Endothelial cell of umbilical vein (primary cell): ENCODE data around the gene TMC6. TPM values are rescaled to one million over a fixed set of nuclear protein-coding genes. Genes with fewer than 3 reads are reported as not detected.
A peak's percentile ranks its signal among the peaks of the same experiment; 100 is the strongest.

Experiments
- Bru-seq: library from RNA; stranded (reverse); fragments of 400-500 nt; gene quantifications from one replicate; lab custom pipeline; 2021; lab: Mats Ljungman, UMichigan
- BruChase-seq, 2 experiments: library from RNA; stranded (reverse); fragments of 400-500 nt; gene quantifications; one replicate each; lab custom pipeline; 2021; lab: Mats Ljungman, UMichigan
- BruUV-seq: library from RNA; stranded (reverse); fragments of 400-500 nt; replicated peaks from 2 replicates; lab custom pipeline; 2021; lab: Mats Ljungman, UMichigan
- CTCF ChIA-PET: fragments of 300-600, 350-600 bp; sonication (Branson Sonifier 250); formaldehyde crosslinking; loops from one replicate; lab custom pipeline; 2021; ENCODE audit warnings: antibody characterized with exemption, inconsistent platforms; lab: Charles Lee
- POLR2A ChIA-PET: fragments of 300-600, 350-600 bp; sonication (Branson Sonifier 250); formaldehyde crosslinking; loops from one replicate; lab custom pipeline; 2021; ENCODE audit warnings: antibody characterized with exemption, inconsistent platforms; lab: Charles Lee
- DNase-seq: peaks from one replicate; pipeline ENCODE4 v3.0.0-alpha.2; 2011; ENCODE audit warnings: low read depth, low spot score
- FAIRE-seq: peaks from 2 replicates; lab custom pipeline; 2011; peaks lifted over from hg19 to GRCh38; lab: Jason Lieb, UNC
- H2AFZ ChIP-seq: 2 replicates; pipeline ENCODE4 v1.6.0; 2012; ENCODE audit warnings: low read depth, low read length, control low read depth, inconsistent platforms
- H3K27ac ChIP-seq: 2 replicates; pipeline ENCODE4 v1.5.1; 2011; ENCODE audit warnings: low read depth, mild to moderate bottlenecking, control low read depth, low read length, moderate library complexity; ENCODE audit not compliant: insufficient read depth
- H3K27me3 ChIP-seq, 2 experiments: 2 replicates each; pipeline versions ENCODE4 v1.6.0 to v1.6.1; 2011; ENCODE audit warnings: low read length in 2 of 2, mixed read lengths in 1 of 2; ENCODE audit not compliant: control insufficient read depth in 2 of 2, insufficient read depth in 2 of 2
- H3K36me3 ChIP-seq, 2 experiments: 2 replicates in 1 of 2; 3 replicates in 1 of 2; pipeline ENCODE4 v1.5.1; 2011; ENCODE audit warnings: low read length in 2 of 2, mild to moderate bottlenecking in 1 of 2, moderate library complexity in 1 of 2; ENCODE audit not compliant: control insufficient read depth in 2 of 2, insufficient read depth in 2 of 2; ENCODE audit errors: extremely low read depth in 1 of 2
- H3K4me1 ChIP-seq: 3 replicates; pipeline ENCODE4 v1.5.1; 2011; ENCODE audit warnings: mild to moderate bottlenecking, low read length; ENCODE audit not compliant: control insufficient read depth, insufficient read depth; ENCODE audit errors: extremely low read depth
- H3K4me2 ChIP-seq: 2 replicates; pipeline ENCODE4 v1.6.1; 2011; ENCODE audit warnings: low read length, control low read depth, mixed read lengths; ENCODE audit not compliant: insufficient read depth
- H3K4me3 ChIP-seq, 3 experiments: fragments of 200-600 bp in 1 of 3; sonication (generic), shearing (Covaris generic) in 1 of 3; replicated peaks in 1 of 3; 2 replicates each; pipeline ENCODE4 v1.5.1; 2011 to 2016; ENCODE audit warnings: control low read depth in 3 of 3, low read length in 3 of 3, mild to moderate bottlenecking in 2 of 3, inconsistent platforms in 1 of 3, low read depth in 1 of 3, moderate library complexity in 1 of 3; ENCODE audit not compliant: insufficient read depth in 1 of 3
- H3K79me2 ChIP-seq: 2 replicates; pipeline ENCODE4 v1.6.0; 2012; ENCODE audit warnings: low read length, inconsistent platforms; ENCODE audit not compliant: control insufficient read depth, insufficient read depth
- H3K9ac ChIP-seq: replicated peaks from 2 replicates; pipeline ENCODE3; 2011; ENCODE audit warnings: low read length, control low read depth; ENCODE audit not compliant: insufficient read depth; ENCODE audit errors: extremely low read depth
- H3K9me1 ChIP-seq: replicated peaks from 3 replicates; pipeline ENCODE4 v1.6.0; 2011; ENCODE audit warnings: mild to moderate bottlenecking, low read length; ENCODE audit not compliant: control insufficient read depth, insufficient read depth; ENCODE audit errors: extremely low read depth
- H3K9me3 ChIP-seq: replicated peaks from 2 replicates; pipeline ENCODE4 v1.5.1; 2012; ENCODE audit warnings: low read length, inconsistent platforms; ENCODE audit not compliant: control insufficient read depth, insufficient read depth
- H4K20me1 ChIP-seq: replicated peaks from 2 replicates; pipeline ENCODE3; 2011; ENCODE audit warnings: mild to moderate bottlenecking, low read length; ENCODE audit not compliant: control insufficient read depth, insufficient read depth; ENCODE audit errors: extremely low read depth
- FOS ChIP-seq: IDR thresholded peaks from 2 replicates; pipeline ENCODE4 v1.6.1; 2011; ENCODE audit warnings: mild to moderate bottlenecking, low read length, moderate library complexity, borderline replicate concordance; ENCODE audit not compliant: insufficient read depth
- GATA2 ChIP-seq: IDR thresholded peaks from 2 replicates; pipeline ENCODE4 v1.7.0; 2011; ENCODE audit warnings: low read depth, mild to moderate bottlenecking, moderate library complexity, mixed read lengths, low read length; ENCODE audit not compliant: insufficient read length, insufficient read depth
- MAX ChIP-seq: IDR thresholded peaks from 2 replicates; pipeline ENCODE4 v1.6.1; 2011; ENCODE audit not compliant: insufficient read depth, insufficient read length
- POLR2A ChIP-seq: IDR thresholded peaks from 2 replicates; pipeline ENCODE4 v1.6.1; 2012; ENCODE audit warnings: low read depth, mild to moderate bottlenecking, control low read depth, low read length
- POLR2AphosphoS5 ChIP-seq: IDR thresholded peaks from 2 replicates; pipeline ENCODE4 v1.6.1; 2012; ENCODE audit warnings: low read depth, mild to moderate bottlenecking, control low read depth, low read length, moderate library complexity; ENCODE audit not compliant: insufficient read depth
- dilution Hi-C: fragments of 300-500 bp; cut with MboI; formaldehyde crosslinking; loops from one replicate; pipeline ENCODE4 v1.15.0; 2019; ENCODE audit warnings: low sequenced_read_pairs; ENCODE audit not compliant: extremely low pct_ligation_motif_present
- intact Hi-C: fragments of 100-400 bp; cut with micrococcal nuclease; formaldehyde crosslinking; loops from one replicate; pipeline ENCODE4 v1.10.0; 2022
- long read RNA-seq: library from polyadenylated mRNA; stranded (forward); transcript quantifications from one replicate; pipeline ENCODE4 v2.0.0, GENCODE V29; 2021
- polyA minus RNA-seq, 3 experiments: library from RNA; depleted of rRNA, polyadenylated mRNA; stranded (reverse); fragments of >200 nt; gene quantifications; 1 replicate in 1 of 3; 2 replicates in 2 of 3; pipeline ENCODE4 v1.2.3, GENCODE V29; 2011
- polyA plus RNA-seq, 4 experiments: library from polyadenylated mRNA; depleted of rRNA in 3 of 4; stranded (reverse) in 3 of 4; unstranded in 1 of 4; fragments of >200 nt; gene quantifications; 2 replicates each; pipeline versions ENCODE4 v1.2.1 to v1.2.3, GENCODE V29; 2011 to 2012; ENCODE audit warnings: missing spikeins in 1 of 4
- total RNA-seq: library from RNA; stranded (reverse); gene quantifications from 2 replicates; pipeline ENCODE4 v1.2.3, GENCODE V29; 2021

The TMC6 gene
- total RNA-seq, result 58.0 and 72.4 TPM in 2 replicates
- polyA plus RNA-seq, result 23.2 and 26.7 TPM in 2 replicates
- polyA plus RNA-seq (2011; cell fraction: cytosol; rRNA removed), result 7.1 and 11.0 TPM in 2 replicates
- polyA plus RNA-seq (2011; cell fraction: nucleus; rRNA removed), result 51.1 and 62.2 TPM in 2 replicates
- polyA plus RNA-seq (2012), result 13.7 and 26.4 TPM in 2 replicates
- polyA minus RNA-seq, result 14.8 and 17.1 TPM in 2 replicates
- 36.7 TPM for polyA minus RNA-seq (2011; cell fraction: cytosol; rRNA and poly(A)+ RNA removed)
- 17.9 and 26.0 TPM in 2 replicates for polyA minus RNA-seq (2011; cell fraction: nucleus; rRNA and poly(A)+ RNA removed)
- Bru-seq, nascent RNA, result percentile 42 among the genes with signal in this experiment
- percentile 56 among the genes with signal in this experiment for BruChase-seq, experiment 1, labeled RNA remaining after a 6-hour chase
- percentile 56 among the genes with signal in this experiment for BruChase-seq, experiment 2, labeled RNA remaining after a 2-hour chase
- long read RNA-seq, full-length matches to known transcripts, result 6 of 46 reads
- long read RNA-seq, partial matches to known transcripts, result 8 of 46 reads
- long read RNA-seq, other reads (novel, unspliced or antisense), result 32 of 46 reads

GRCh38 chr17:78128551-78129350 is at the start of gene TMC6:
TSS of gene TMC6 (minus strand) at chr17:78128755. CDS start at chr17:78126832, 1,923 bp downstream.
- Histone ChIP-seq H3K4me2 (peak within 1 kb of the TSS; percentile 79), H3K79me2 (no peaks in the 10 kb centered on the region), H3K4me1 (peaks cover 26% of the 10 kb centered on the region), H4K20me1 (no peaks in the 10 kb centered on the region), H3K4me3 (peak within 1 kb of the TSS; percentile 52 to 87 (median 67)), H3K9me3 (no peaks in the 10 kb centered on the region), H3K27ac (peak within 1 kb of the TSS; percentile 56), H3K9me1 (no peaks in the 10 kb centered on the region), H3K36me3 (peaks cover 0 to 5% of the 10 kb centered on the region in 2 experiments), H2AFZ (peak within 1 kb of the TSS; percentile 88), H3K9ac (peak within 1 kb of the TSS; percentile 62), H3K27me3 (no peaks in the 10 kb centered on the region)
- FAIRE-seq (peak; percentile 26), DNase-seq (peak; percentile 42)
- CTCF ChIA-PET, result interaction anchor here (0.6 to 2.9 kb wide), 9 partner anchors 11 to 293 kb away, joined by 3 to 14 read pairs (median 5); partner anchors contain the start of gene BIRC5
- POLR2A ChIA-PET, result interaction anchor here (0.6 kb wide), 1 partner anchor 40 kb away, joined by 7 read pairs; no protein-coding TSS in a partner anchor
- dilution Hi-C loops (no loop called here), intact Hi-C loops (loop anchor here (5.0 kb wide), 1 partner anchor 124 kb away; no protein-coding TSS in a partner anchor)
- TF ChIP-seq POLR2A (no peak), MAX (no peak), POLR2AphosphoS5 (peak; percentile 50), FOS (no peak), GATA2 (no peak)
- no TSS peak for BruUV-seq
